Measurements from ENCODE around the gene PLCH1.

Gene PLCH1

GRCh38 chr3:155572085-155572484 is 172.8 kb downstream of the PLCH1 start:
- TF ChIP-seq, protein P1, sequence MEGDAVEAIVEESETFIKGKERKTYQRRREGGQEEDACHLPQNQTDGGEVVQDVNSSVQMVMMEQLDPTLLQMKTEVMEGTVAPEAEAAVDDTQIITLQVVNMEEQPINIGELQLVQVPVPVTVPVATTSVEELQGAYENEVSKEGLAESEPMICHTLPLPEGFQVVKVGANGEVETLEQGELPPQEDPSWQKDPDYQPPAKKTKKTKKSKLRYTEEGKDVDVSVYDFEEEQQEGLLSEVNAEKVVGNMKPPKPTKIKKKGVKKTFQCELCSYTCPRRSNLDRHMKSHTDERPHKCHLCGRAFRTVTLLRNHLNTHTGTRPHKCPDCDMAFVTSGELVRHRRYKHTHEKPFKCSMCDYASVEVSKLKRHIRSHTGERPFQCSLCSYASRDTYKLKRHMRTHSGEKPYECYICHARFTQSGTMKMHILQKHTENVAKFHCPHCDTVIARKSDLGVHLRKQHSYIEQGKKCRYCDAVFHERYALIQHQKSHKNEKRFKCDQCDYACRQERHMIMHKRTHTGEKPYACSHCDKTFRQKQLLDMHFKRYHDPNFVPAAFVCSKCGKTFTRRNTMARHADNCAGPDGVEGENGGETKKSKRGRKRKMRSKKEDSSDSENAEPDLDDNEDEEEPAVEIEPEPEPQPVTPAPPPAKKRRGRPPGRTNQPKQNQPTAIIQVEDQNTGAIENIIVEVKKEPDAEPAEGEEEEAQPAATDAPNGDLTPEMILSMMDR (IDR thresholded peaks at IDR 0.05): no peak
- peaks cover 0 to 13% of the 10 kb centered on the region in 2 experiments for H3K4me1 ChIP-seq (ENCODE audit: control insufficient read depth in 1 of 2, insufficient read depth in 1 of 2, low read depth in 1 of 2, low read length in 1 of 2)
- no peaks in the 10 kb centered on the region for H3K36me3 ChIP-seq
- no peak overlapping the region for H3K4me3 ChIP-seq (ENCODE audit: low read depth in 1 of 2, low read length in 1 of 2)
- no peak overlapping the region for H3K27ac ChIP-seq
- no peaks in the 10 kb centered on the region for H3K9me3 ChIP-seq
- H3K27me3 ChIP-seq: no peaks in the 10 kb centered on the region

DNA sequence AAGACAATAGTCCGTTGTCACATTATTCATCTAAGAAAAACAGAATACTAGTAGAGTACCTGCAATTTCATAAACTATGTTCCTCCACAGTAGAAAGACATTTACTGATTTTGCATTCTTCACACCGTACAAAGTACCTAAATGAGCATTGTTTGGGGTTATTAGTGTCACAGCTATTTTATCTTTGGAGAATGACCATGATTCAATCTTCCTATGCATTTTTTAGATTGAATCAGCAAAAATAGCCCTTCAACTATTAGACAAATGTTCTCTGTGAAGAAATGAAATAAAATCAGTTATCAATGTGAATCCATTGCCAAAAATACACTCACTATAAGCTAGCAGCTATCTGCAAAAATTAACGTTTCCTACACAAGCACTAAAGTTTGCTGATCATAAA is 176.6 kb downstream of the PLCH1 start:
- Histone ChIP-seq H3K27ac (no peak overlapping the region), H3K4me3 (ENCODE audit: low read depth in 1 of 2, low read length in 1 of 2) (no peak overlapping the region), H3K27me3 (no peaks in the 10 kb centered on the region), H3K36me3 (no peaks in the 10 kb centered on the region), H3K9me3 (no peaks in the 10 kb centered on the region), H3K4me1 (ENCODE audit: control insufficient read depth in 1 of 2, insufficient read depth in 1 of 2, low read depth in 1 of 2, low read length in 1 of 2) (no peaks in the 10 kb centered on the region)
- TF ChIP-seq, protein P1 (IDR thresholded peaks at IDR 0.05): no peak

- Histone ChIP-seq H3K27ac (no peak overlapping the region), H3K36me3 (no peaks in the 10 kb centered on the region), H3K4me1 (ENCODE audit: control insufficient read depth in 1 of 2, insufficient read depth in 1 of 2, low read depth in 1 of 2, low read length in 1 of 2) (peaks cover 2 to 5% of the 10 kb centered on the region in 2 experiments), H3K27me3 (no peaks in the 10 kb centered on the region), H3K4me3 (ENCODE audit: low read depth in 1 of 2, low read length in 1 of 2) (no peak overlapping the region), H3K9me3 (no peaks in the 10 kb centered on the region)
- TF ChIP-seq, protein P1 (IDR thresholded peaks at IDR 0.05): no peak
Measured at GRCh38 chr3:155560594-155560993, 184.3 kb downstream of the PLCH1 start.

DNA sequence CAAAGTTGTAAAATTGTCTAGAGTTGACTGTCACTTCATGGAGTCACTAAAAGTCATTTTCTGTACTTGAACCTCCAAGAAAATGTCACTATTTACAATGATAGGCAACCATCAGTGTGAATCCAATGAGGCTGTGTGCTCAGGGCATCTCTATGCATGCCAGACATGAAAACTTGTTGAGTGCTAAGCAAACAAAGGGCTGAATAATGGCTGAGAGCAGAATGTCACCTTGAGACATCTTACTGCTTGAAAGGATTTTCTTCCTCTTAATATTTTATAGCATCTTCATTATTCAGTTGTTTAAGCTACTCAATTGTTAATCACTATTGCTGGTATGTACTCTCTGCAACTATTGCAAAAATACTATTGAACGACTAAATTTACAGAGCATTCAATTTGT is 184.7 kb downstream of the PLCH1 start:
- no peak overlapping the region for H3K27ac ChIP-seq
- no peaks in the 10 kb centered on the region for H3K9me3 ChIP-seq
- H3K36me3 ChIP-seq: no peaks in the 10 kb centered on the region
- TF ChIP-seq, protein P1 (IDR thresholded peaks at IDR 0.05): no peak
- no peaks in the 10 kb centered on the region for H3K27me3 ChIP-seq
- H3K4me1 ChIP-seq (ENCODE audit: control insufficient read depth in 1 of 2, insufficient read depth in 1 of 2, low read depth in 1 of 2, low read length in 1 of 2): peaks cover 7 to 10% of the 10 kb centered on the region in 2 experiments
- no peak overlapping the region for H3K4me3 ChIP-seq (ENCODE audit: low read depth in 1 of 2, low read length in 1 of 2)

DNA sequence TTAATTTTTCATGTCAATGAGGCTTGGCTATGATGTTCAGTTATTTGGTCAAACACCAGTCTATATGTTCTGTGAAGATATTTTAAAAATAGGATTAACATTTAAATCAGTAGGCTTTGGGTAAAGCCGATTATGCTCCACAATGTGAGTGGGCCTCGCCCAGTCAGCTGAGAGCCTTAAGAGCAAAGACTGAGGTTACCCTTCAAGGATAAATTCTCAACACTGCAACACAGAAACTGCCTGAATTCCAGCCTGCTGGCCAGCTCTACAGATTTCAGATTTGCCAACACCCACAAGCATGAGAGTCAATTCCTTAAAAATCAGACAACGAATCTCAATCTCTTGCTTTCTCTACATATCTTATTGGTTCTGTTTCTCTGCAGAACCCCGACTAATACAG is 188.3 kb downstream of the PLCH1 start:
- no peaks in the 10 kb centered on the region for H3K9me3 ChIP-seq
- H3K4me3 ChIP-seq (ENCODE audit: low read depth in 1 of 2, low read length in 1 of 2): no peak overlapping the region
- TF ChIP-seq, protein P1 (IDR thresholded peaks at IDR 0.05): no peak
- H3K27me3 ChIP-seq: no peaks in the 10 kb centered on the region
- H3K27ac ChIP-seq: no peak overlapping the region
- no peaks in the 10 kb centered on the region for H3K36me3 ChIP-seq
- peaks cover 40 to 43% of the 10 kb centered on the region in 2 experiments for H3K4me1 ChIP-seq (ENCODE audit: control insufficient read depth in 1 of 2, insufficient read depth in 1 of 2, low read depth in 1 of 2, low read length in 1 of 2)

Measured in neutrophil (primary cell).